Parathyroid adenoma (tissue), 2 donors: ENCODE data around the gene FAM222B.

ENCODE experiments used
- H2AFZ ChIP-seq: fragments of 300-600 bp; sonication (generic); one replicate; pipeline ENCODE4 v1.7.0; 2017; ENCODE audit warnings: antibody characterized with exemption, mild to moderate bottlenecking
- H3K27ac ChIP-seq: fragments of 300-600 bp; sonication (generic); one replicate; pipeline ENCODE4 v1.7.0; 2017
- H3K27me3 ChIP-seq: fragments of 300-600 bp; sonication (generic); one replicate; pipeline ENCODE4 v1.7.0; 2017; ENCODE audit warnings: low read length; ENCODE audit not compliant: control insufficient read depth, insufficient read depth
- H3K36me3 ChIP-seq: fragments of 300-600 bp; sonication (generic); one replicate; pipeline ENCODE4 v1.7.0; 2017; ENCODE audit warnings: low read length; ENCODE audit not compliant: control insufficient read depth, insufficient read depth
- H3K4me1 ChIP-seq: fragments of 300-600 bp; sonication (generic); one replicate; pipeline ENCODE4 v1.7.0; 2017; ENCODE audit warnings: control low read depth
- H3K4me2 ChIP-seq: fragments of 300-600 bp; sonication (generic); one replicate; pipeline ENCODE4 v1.7.0; 2017; ENCODE audit warnings: low read length
- H3K4me3 ChIP-seq: fragments of 300-600 bp; sonication (generic); one replicate; pipeline ENCODE4 v1.7.0; 2017; ENCODE audit warnings: low read depth, low read length
- H3K79me2 ChIP-seq: fragments of 300-600 bp; sonication (generic); one replicate; pipeline ENCODE4 v1.7.0; 2017; ENCODE audit warnings: control low read depth
- H3K9ac ChIP-seq: fragments of 300-600 bp; sonication (generic); one replicate; pipeline ENCODE4 v1.7.0; 2017; ENCODE audit warnings: mild to moderate bottlenecking
- H3K9me3 ChIP-seq: fragments of 300-600 bp; sonication (generic); one replicate; pipeline ENCODE4 v1.7.0; 2017; ENCODE audit warnings: low read length; ENCODE audit not compliant: control insufficient read depth
- CTCF ChIP-seq: fragments of 300-600 bp; sonication (generic); IDR thresholded peaks from one replicate; pipeline ENCODE4 v1.7.0; 2017; ENCODE audit warnings: antibody characterized with exemption, mild to moderate bottlenecking
- donor health status: primary hyperparathyroidism.

FAM222B gene

GRCh38 chr17:28842282-28843012 is at the start of gene FAM222B:
Gene FAM222B (minus strand): TSS chr17:28842790. CDS start chr17:28766667, 76,123 bp downstream.
- H2AFZ ChIP-seq: peak within 1 kb of the TSS; percentile 96
- H3K79me2 ChIP-seq: peaks cover 25% of the 10 kb centered on the region
- no peaks in the 10 kb centered on the region for H3K36me3 ChIP-seq
- H3K27me3 ChIP-seq: no peaks in the 10 kb centered on the region
- H3K27ac ChIP-seq: peak within 1 kb of the TSS; percentile 55
- no peak for TF ChIP-seq CTCF
- no peaks in the 10 kb centered on the region for H3K9me3 ChIP-seq
- H3K9ac ChIP-seq: peak within 1 kb of the TSS; percentile 49
- H3K4me3 ChIP-seq: peak within 1 kb of the TSS; percentile 87
- peak within 1 kb of the TSS; percentile 88 for H3K4me2 ChIP-seq
- peaks cover 3% of the 10 kb centered on the region for H3K4me1 ChIP-seq

- Histone ChIP-seq H3K9me3 (no peaks in the 10 kb centered on the region), H3K27ac (no peak overlapping the region), H2AFZ (no peak overlapping the region), H3K27me3 (no peaks in the 10 kb centered on the region), H3K9ac (no peak overlapping the region), H3K4me1 (no peaks in the 10 kb centered on the region), H3K4me2 (no peak overlapping the region), H3K36me3 (no peaks in the 10 kb centered on the region), H3K4me3 (no peak overlapping the region), H3K79me2 (peaks cover 9% of the 10 kb centered on the region)
- no peak for TF ChIP-seq CTCF
Measured at GRCh38 chr17:28892024-28892423, 49.4 kb upstream of the FAM222B start.

GRCh38 chr17:28891201-28891600 is 48.6 kb upstream of the FAM222B start:
- H3K27me3 ChIP-seq: no peaks in the 10 kb centered on the region
- H3K4me2 ChIP-seq: no peak overlapping the region
- H3K27ac ChIP-seq: no peak overlapping the region
- H3K79me2 ChIP-seq: peaks cover 15% of the 10 kb centered on the region
- no peak overlapping the region for H2AFZ ChIP-seq
- no peaks in the 10 kb centered on the region for H3K4me1 ChIP-seq
- TF ChIP-seq CTCF: no peak
- H3K36me3 ChIP-seq: no peaks in the 10 kb centered on the region
- no peaks in the 10 kb centered on the region for H3K9me3 ChIP-seq
- H3K4me3 ChIP-seq: no peak overlapping the region
- H3K9ac ChIP-seq: no peak overlapping the region

GRCh38 chr17:28889996-28890395 is 47.4 kb upstream of the FAM222B start:
- no peak overlapping the region for H2AFZ ChIP-seq
- H3K36me3 ChIP-seq: no peaks in the 10 kb centered on the region
- no peak overlapping the region for H3K4me3 ChIP-seq
- H3K79me2 ChIP-seq: peaks cover 15% of the 10 kb centered on the region
- H3K9ac ChIP-seq: no peak overlapping the region
- H3K9me3 ChIP-seq: no peaks in the 10 kb centered on the region
- no peak overlapping the region for H3K4me2 ChIP-seq
- H3K4me1 ChIP-seq: no peaks in the 10 kb centered on the region
- TF ChIP-seq CTCF: no peak
- no peaks in the 10 kb centered on the region for H3K27me3 ChIP-seq
- no peak overlapping the region for H3K27ac ChIP-seq

GRCh38 chr17:28888832-28889231 is 46.2 kb upstream of the FAM222B start:
- Histone ChIP-seq H3K4me1 (no peaks in the 10 kb centered on the region), H3K4me2 (no peak overlapping the region), H3K79me2 (peaks cover 15% of the 10 kb centered on the region), H3K9me3 (no peaks in the 10 kb centered on the region), H3K27me3 (no peaks in the 10 kb centered on the region), H3K36me3 (no peaks in the 10 kb centered on the region), H3K27ac (no peak overlapping the region), H3K9ac (no peak overlapping the region), H3K4me3 (no peak overlapping the region), H2AFZ (no peak overlapping the region)
- no peak for TF ChIP-seq CTCF
